H9 (cell line): Measurements from ENCODE around the gene TSPAN13. TPM values are rescaled to one million over a fixed set of nuclear protein-coding genes. Genes with fewer than 3 reads are reported as not detected.
A peak's percentile ranks its signal among the peaks of the same experiment; 100 is the strongest.

Experiments used
- DNase-seq: peaks from one replicate; pipeline ENCODE4 v3.0.0-alpha.2; 2017
- H2AFZ ChIP-seq: one replicate; pipeline ENCODE4 v1.6.1; 2013; ENCODE audit warnings: mild to moderate bottlenecking, low read length, control low read depth, moderate library complexity
- H2AK5ac ChIP-seq: 2 replicates; pipeline ENCODE4 v1.6.1; 2013; ENCODE audit warnings: low read length, control low read depth, mixed read lengths; ENCODE audit not compliant: insufficient read length
- H2BK120ac ChIP-seq: one replicate; pipeline ENCODE4 v1.6.1; 2013; ENCODE audit warnings: low read depth, mild to moderate bottlenecking, low read length, control low read depth, inconsistent platforms; ENCODE audit not compliant: poor library complexity, severe bottlenecking
- H2BK12ac ChIP-seq: 2 replicates; pipeline ENCODE4 v1.6.1; 2013; ENCODE audit warnings: low read length, control low read depth, mixed read lengths, low read depth; ENCODE audit not compliant: insufficient read length
- H2BK15ac ChIP-seq: 2 replicates; pipeline ENCODE4 v1.6.1; 2013; ENCODE audit warnings: low read depth, low read length, control low read depth
- H2BK20ac ChIP-seq: one replicate; pipeline ENCODE4 v1.6.1; 2013; ENCODE audit warnings: low read depth, mild to moderate bottlenecking, low read length, control low read depth, inconsistent platforms; ENCODE audit not compliant: poor library complexity, severe bottlenecking
- H2BK5ac ChIP-seq: 2 replicates; pipeline ENCODE4 v1.6.1; 2013; ENCODE audit warnings: low read length, control low read depth, mixed read lengths; ENCODE audit not compliant: insufficient read length
- H3K14ac ChIP-seq: 2 replicates; pipeline ENCODE4 v1.6.1; 2013; ENCODE audit warnings: low read length, control low read depth; ENCODE audit not compliant: insufficient read depth
- H3K18ac ChIP-seq: 2 replicates; pipeline ENCODE4 v1.6.1; 2013; ENCODE audit warnings: low read depth, mild to moderate bottlenecking, mixed read lengths, low read length, control low read depth; ENCODE audit not compliant: insufficient read length
- H3K23ac ChIP-seq: 2 replicates; pipeline ENCODE4 v1.6.1; 2013; ENCODE audit warnings: low read length, control low read depth, mixed read lengths, low read depth; ENCODE audit not compliant: insufficient read length
- H3K23me2 ChIP-seq: 2 replicates; pipeline ENCODE4 v1.6.1; 2013; ENCODE audit warnings: low read depth, mild to moderate bottlenecking, mixed read lengths, low read length, control low read depth; ENCODE audit not compliant: insufficient read length, poor library complexity, severe bottlenecking
- H3K27ac ChIP-seq: 2 replicates; pipeline ENCODE4 v1.5.1; 2013; ENCODE audit warnings: low read length, control low read depth, mixed read lengths, low read depth; ENCODE audit not compliant: insufficient read length
- H3K27me3 ChIP-seq: 2 replicates; pipeline ENCODE4 v1.6.1; 2013; ENCODE audit warnings: low read length, control low read depth, inconsistent platforms; ENCODE audit not compliant: insufficient read depth
- H3K4ac ChIP-seq: 2 replicates; pipeline ENCODE4 v1.6.1; 2013; ENCODE audit warnings: low read depth, mild to moderate bottlenecking, control low read depth, inconsistent platforms, low read length, moderate library complexity
- H3K4me1 ChIP-seq: 2 replicates; pipeline ENCODE4 v1.6.1; 2013; ENCODE audit warnings: low read length, control low read depth, inconsistent platforms; ENCODE audit not compliant: insufficient read depth
- H3K4me2 ChIP-seq: 2 replicates; pipeline ENCODE4 v1.6.1; 2013; ENCODE audit warnings: low read length, control low read depth, mixed read lengths; ENCODE audit not compliant: insufficient read length, insufficient read depth
- H3K56ac ChIP-seq: 2 replicates; pipeline ENCODE4 v1.6.1; 2013; ENCODE audit warnings: low read depth, mild to moderate bottlenecking, mixed read lengths, low read length, control low read depth; ENCODE audit not compliant: insufficient read length
- H3K79me1 ChIP-seq: 2 replicates; pipeline ENCODE4 v1.6.1; 2013; ENCODE audit warnings: low read depth, mild to moderate bottlenecking, moderate library complexity, low read length, control low read depth, inconsistent platforms; ENCODE audit not compliant: insufficient read depth, poor library complexity, severe bottlenecking
- H3K79me2 ChIP-seq: 2 replicates; pipeline ENCODE4 v1.6.1; 2013; ENCODE audit warnings: low read length, control low read depth, inconsistent platforms; ENCODE audit not compliant: insufficient read depth
- H3K9ac ChIP-seq: 2 replicates; pipeline ENCODE4 v1.6.1; 2013; ENCODE audit warnings: low read length, control low read depth, mixed read lengths; ENCODE audit not compliant: insufficient read length; ENCODE audit errors: extremely low read depth
- H3K9me3 ChIP-seq: one replicate; pipeline ENCODE4 v1.6.1; 2013; ENCODE audit warnings: low read depth, low read length, inconsistent platforms; ENCODE audit not compliant: control insufficient read depth
- H3T11ph ChIP-seq: one replicate; pipeline ENCODE4 v1.6.1; 2013; ENCODE audit warnings: mild to moderate bottlenecking, low read length, control low read depth, inconsistent platforms
- H4K20me1 ChIP-seq: one replicate; pipeline ENCODE4 v1.6.1; 2013; ENCODE audit not compliant: control insufficient read depth, insufficient read length, insufficient read depth
- H4K5ac ChIP-seq: 2 replicates; pipeline ENCODE4 v1.6.1; 2013; ENCODE audit warnings: low read depth, mild to moderate bottlenecking, mixed read lengths, low read length, control low read depth; ENCODE audit not compliant: insufficient read length
- H4K8ac ChIP-seq: replicated peaks from 2 replicates; pipeline ENCODE4 v1.6.1; 2013; ENCODE audit warnings: low read length, control low read depth, mixed read lengths, low read depth; ENCODE audit not compliant: insufficient read length
- H4K91ac ChIP-seq: 2 replicates; pipeline ENCODE4 v1.6.1; 2013; ENCODE audit warnings: low read depth, mild to moderate bottlenecking, moderate library complexity, mixed read lengths, low read length, control low read depth; ENCODE audit not compliant: insufficient read length
- H3K27ac Mint-ChIP-seq, 3 experiments: 2 replicates in 2 of 3; 3 replicates in 1 of 3; pipeline ENCODE4 v1.8.0; 2020 to 2021; ENCODE audit warnings: mixed read lengths in 3 of 3, mild to moderate bottlenecking in 1 of 3, moderate library complexity in 1 of 3
- H3K27me3 Mint-ChIP-seq: 2 replicates; pipeline ENCODE4 v1.8.0; 2021; ENCODE audit warnings: low read depth, mild to moderate bottlenecking, moderate library complexity, mixed read lengths
- H3K36me3 Mint-ChIP-seq, 3 experiments: 2 replicates in 2 of 3; 3 replicates in 1 of 3; pipeline ENCODE4 v1.8.0; 2020 to 2021; ENCODE audit warnings: low read depth in 3 of 3, mixed read lengths in 3 of 3; ENCODE audit not compliant: insufficient read depth in 1 of 3
- H3K4me1 Mint-ChIP-seq, 2 experiments: 2 replicates each; pipeline ENCODE4 v1.8.0; 2020; ENCODE audit warnings: mixed read lengths in 2 of 2
- H3K4me3 Mint-ChIP-seq, 2 experiments: 2 replicates in 1 of 2; 3 replicates in 1 of 2; pipeline ENCODE4 v1.8.0; 2020 to 2021; ENCODE audit warnings: mild to moderate bottlenecking in 2 of 2, mixed read lengths in 2 of 2, moderate library complexity in 1 of 2
- H3K9me3 Mint-ChIP-seq, 2 experiments: 2 replicates in 1 of 2; 3 replicates in 1 of 2; pipeline ENCODE4 v1.8.0; 2020; ENCODE audit warnings: mild to moderate bottlenecking in 2 of 2, mixed read lengths in 2 of 2, moderate library complexity in 1 of 2
- CTCF ChIP-seq: fragments of 200-600 bp; sonication (generic); conservative IDR thresholded peaks from 3 replicates; pipeline ENCODE4 v1.8.0; 2021; ENCODE audit warnings: antibody characterized with exemption, mild to moderate bottlenecking
- WGBS: extraction: QIAGEN DNeasy Blood & Tissue Kit; methylation state at CpG from one replicate; pipeline ENCODE4 v1.1.7; 2013; ENCODE audit warnings: missing lambda C conversion rate, low lambda C conversion rate, mixed read lengths; ENCODE audit not compliant: insufficient read length; ENCODE audit errors: extremely low coverage; 5-methylcytosine and 5-hydroxymethylcytosine counted together
- total RNA-seq: library from RNA; stranded (reverse); gene quantifications from 2 replicates; pipeline ENCODE4 v1.2.1, GENCODE V29; 2021

The TSPAN13 gene
- total RNA-seq, 1 experiment from 2014 or later = 18.7 TPM

GRCh38 chr7:16815001-16815400 lies 61.4 kb downstream of the TSPAN13 start:
- H3K14ac ChIP-seq = no peak overlapping the region
- H2BK15ac ChIP-seq = no peak overlapping the region
- no peak overlapping the region for H4K91ac ChIP-seq
- no peak overlapping the region for H3K27ac ChIP-seq
- H2BK120ac ChIP-seq = no peak overlapping the region
- H3K23ac ChIP-seq = no peak overlapping the region
- H3K27me3 Mint-ChIP-seq = no peaks in the 10 kb centered on the region
- DNase-seq = no peak
- no peak overlapping the region for H2BK20ac ChIP-seq
- H3K27ac Mint-ChIP-seq = peak overlapping the region in 1 of 3 experiments; percentile 32; a peak in 3 of 7 replicates
- H4K20me1 ChIP-seq = no peaks in the 10 kb centered on the region
- no peaks in the 10 kb centered on the region for H3K23me2 ChIP-seq
- no peak overlapping the region for H2BK5ac ChIP-seq
- H3K27me3 ChIP-seq = no peaks in the 10 kb centered on the region
- no peaks in the 10 kb centered on the region for H3K4me1 ChIP-seq
- H3K9me3 ChIP-seq = no peaks in the 10 kb centered on the region
- no peak overlapping the region for H4K8ac ChIP-seq
- no peak overlapping the region for H2AK5ac ChIP-seq
- no peak overlapping the region for H3K9ac ChIP-seq
- H3T11ph ChIP-seq = no peak overlapping the region
- H2BK12ac ChIP-seq = no peak overlapping the region
- no peaks in the 10 kb centered on the region for H3K79me1 ChIP-seq
- no peak overlapping the region for H3K4me2 ChIP-seq
- H3K56ac ChIP-seq = no peak overlapping the region
- no peak overlapping the region for H2AFZ ChIP-seq
- H3K4me3 Mint-ChIP-seq = no peak overlapping the region
- no peak for TF ChIP-seq CTCF
- WGBS = no CpG with 5 or more reads among the region's 2 CpGs
- H4K5ac ChIP-seq = no peak overlapping the region
- H3K9me3 Mint-ChIP-seq = no peaks in the 10 kb centered on the region; a peak in 1 of 5 replicates
- peaks cover 0 to 3% of the 10 kb centered on the region in 2 experiments; a peak in 1 of 4 replicates for H3K4me1 Mint-ChIP-seq
- H3K4ac ChIP-seq = no peak overlapping the region
- no peak overlapping the region for H3K18ac ChIP-seq
- H3K79me2 ChIP-seq = no peaks in the 10 kb centered on the region
- no peaks in the 10 kb centered on the region for H3K36me3 Mint-ChIP-seq
